K562 (cell line): Measurements from ENCODE around the gene PYGL. TPM values are rescaled to one million over a fixed set of nuclear protein-coding genes. Genes with fewer than 3 reads are reported as not detected.

Experiments used
- ATAC-seq: fragments of 200-7000 bp; cut with Tn5 transposase; 3 replicates; pipeline ENCODE4 v1.9.1; 2020; ENCODE audit warnings: moderate library complexity
- BruUV-seq: library from RNA; stranded (reverse); fragments of 400-500 nt; replicated peaks from 2 replicates; lab custom pipeline; 2021; lab: Mats Ljungman, UMichigan
- CTCF ChIA-PET: fragments of 300-600 bp; formaldehyde crosslinking; extraction: SDS; loops from one replicate; lab custom pipeline; 2021; ENCODE audit warnings: low intra/inter-chr PET ratio; lab: Yijun Ruan, JAX
- POLR2A ChIA-PET: fragments of 300-600, 350-650 bp; sonication (Branson Sonifier 250); formaldehyde crosslinking; extraction: SDS; loops from one replicate; lab custom pipeline; 2021; ENCODE audit warnings: antibody characterized with exemption, inconsistent platforms; lab: Yijun Ruan, JAX
- DNase-seq, 4 experiments: peaks; one replicate each; pipeline versions ENCODE4 v3.0.0 to v3.0.0-alpha.2; 2011 to 2018; ENCODE audit warnings: low spot score in 3 of 4, mixed read lengths in 3 of 4; ENCODE audit errors: extremely low read depth in 1 of 4
- FAIRE-seq: peaks from 2 replicates; lab custom pipeline; 2011; peaks lifted over from hg19 to GRCh38; lab: Jason Lieb, UNC
- H2AFZ ChIP-seq: 2 replicates; pipeline ENCODE4 v1.6.0; 2011; ENCODE audit warnings: low read depth, low read length, control low read depth, inconsistent platforms
- H3K27ac ChIP-seq: fragments of 200-600 bp; 3 replicates; pipeline ENCODE4 v1.8.0; 2011; ENCODE audit warnings: low read depth, mild to moderate bottlenecking, control low read depth, inconsistent platforms, low read length, moderate library complexity, mixed read lengths; ENCODE audit errors: extremely low read depth
- H3K27me3 ChIP-seq, 2 experiments: fragments of 300-600 bp in 1 of 2; 2 replicates in 1 of 2; 3 replicates in 1 of 2; pipeline versions ENCODE4 v1.6.0 to v1.8.0; 2011; ENCODE audit warnings: inconsistent platforms in 2 of 2, low read length in 2 of 2, mild to moderate bottlenecking in 1 of 2, mixed read lengths in 1 of 2, moderate library complexity in 1 of 2; ENCODE audit not compliant: control insufficient read depth in 2 of 2, insufficient read depth in 2 of 2
- H3K36me3 ChIP-seq: fragments of 300-600 bp; 3 replicates; pipeline ENCODE4 v1.8.0; 2011; ENCODE audit warnings: mild to moderate bottlenecking, low read length, inconsistent platforms; ENCODE audit not compliant: control insufficient read depth, insufficient read depth
- H3K4me1 ChIP-seq, 2 experiments: fragments of 200-600 bp in 1 of 2; replicated peaks in 1 of 2; 2 replicates in 1 of 2; 3 replicates in 1 of 2; pipeline versions ENCODE4 v1.5.1 to v1.8.0; 2011; ENCODE audit warnings: inconsistent platforms in 2 of 2, low read length in 2 of 2, mild to moderate bottlenecking in 1 of 2, mixed read lengths in 1 of 2, moderate library complexity in 1 of 2; ENCODE audit not compliant: control insufficient read depth in 2 of 2, insufficient read depth in 2 of 2
- H3K4me2 ChIP-seq: 2 replicates; pipeline ENCODE4 v1.6.1; 2011; ENCODE audit warnings: low read length, control low read depth, inconsistent platforms, mixed read lengths; ENCODE audit not compliant: insufficient read depth
- H3K4me3 ChIP-seq: fragments of 200-600 bp; sonication (generic), shearing (Covaris generic); 2 replicates; pipeline ENCODE4 v1.5.1; 2016; ENCODE audit warnings: control low read depth, inconsistent platforms
- H3K79me2 ChIP-seq: fragments of 200-600 bp; 3 replicates; pipeline ENCODE4 v1.8.0; 2011; ENCODE audit warnings: low read length, inconsistent platforms; ENCODE audit not compliant: control insufficient read depth, insufficient read depth
- H3K9ac ChIP-seq, 2 experiments: 2 replicates each; pipeline versions ENCODE4 v1.6.0 to v1.6.1; 2011; ENCODE audit warnings: low read depth in 2 of 2, low read length in 2 of 2, control low read depth in 1 of 2, inconsistent platforms in 1 of 2, mild to moderate bottlenecking in 1 of 2, mixed read lengths in 1 of 2; ENCODE audit not compliant: insufficient read depth in 1 of 2
- H3K9me1 ChIP-seq: one replicate; pipeline ENCODE4 v1.6.0; 2011; ENCODE audit warnings: inconsistent platforms, mild to moderate bottlenecking, low read length, moderate library complexity; ENCODE audit not compliant: control insufficient read depth, insufficient read depth
- H3K9me3 ChIP-seq: replicated peaks from 2 replicates; pipeline ENCODE4 v1.5.1; 2011; ENCODE audit warnings: low read depth, low read length, inconsistent platforms; ENCODE audit not compliant: control insufficient read depth, insufficient read depth
- H4K20me1 ChIP-seq: replicated peaks from 2 replicates; pipeline ENCODE4 v1.6.1; 2011; ENCODE audit warnings: low read length, inconsistent platforms, mixed read lengths; ENCODE audit not compliant: control insufficient read depth, insufficient read depth
- CAMTA2 ChIP-seq: fragments of 250-450 bp; sonication (Bioruptor Pico); conservative IDR thresholded peaks from 2 replicates; pipeline ENCODE4 v1.5.1; 2022
- GTF2B ChIP-seq: IDR thresholded peaks from 2 replicates; pipeline ENCODE4 v1.6.1; 2011; ENCODE audit not compliant: insufficient read length; ENCODE audit errors: extremely low read depth
- MEIS2 ChIP-seq: fragments of 450-650 bp; IDR thresholded peaks from 2 replicates; pipeline ENCODE4 v1.6.1; 2014; ENCODE audit warnings: mild to moderate bottlenecking; ENCODE audit not compliant: partially characterized antibody
- SPI1 ChIP-seq: IDR thresholded peaks from 2 replicates; pipeline ENCODE4 v1.6.1; 2011; ENCODE audit warnings: low read depth, low read length, control low read depth, borderline replicate concordance
- WGBS: fragments of 100-300 bp; shearing (Covaris generic); methylation state at CpG from one replicate; pipeline ENCODE4 v1.1.6; 2016; ENCODE audit warnings: low coverage, mixed read lengths; ENCODE audit not compliant: insufficient coverage; ENCODE audit errors: missing lambda C conversion rate; 5-methylcytosine and 5-hydroxymethylcytosine counted together
- in situ Hi-C: fragments of 300-500 bp; cut with MboI; formaldehyde crosslinking; loops from 4 replicates; pipeline ENCODE4 v1.15.0; 2018; ENCODE audit warnings: inconsistent platforms, mixed read lengths
- intact Hi-C: fragments of 100-400 bp; cut with micrococcal nuclease; formaldehyde crosslinking; loops from 2 replicates; pipeline ENCODE4 v1.14.2; 2022
- polyA plus RNA-seq, 8 experiments: library from polyadenylated mRNA; depleted of rRNA in 4 of 8; stranded (reverse) in 5 of 8; unstranded in 3 of 8; fragments of >200 nt; fragmentation: Nextera tagmentation in 2 of 8; fragmentation: Illumina TruSeq in 1 of 8; extraction: Ambion mirVana in 2 of 8; extraction: Trizol in 1 of 8; gene quantifications; 2 replicates each; pipeline versions ENCODE4 v1.2.1 to v1.2.3, GENCODE V29; 2011 to 2014; ENCODE audit warnings: inconsistent platforms in 1 of 8, missing spikeins in 1 of 8
- total RNA-seq, 7 experiments: library from RNA; depleted of rRNA in 6 of 7; stranded (reverse); fragments of >200 nt in 6 of 7; fragmentation: Illumina TruSeq in 2 of 7; extraction: Trizol in 2 of 7; gene quantifications; 2 replicates each; pipeline versions ENCODE4 v1.2.1 to v1.2.3, GENCODE V29; 2011 to 2021; ENCODE audit warnings: low replicate concordance in 1 of 7

Gene PYGL
- total and polyA plus RNA-seq, 9 of the 15 experiments (the other 6 are each of a cell fraction or from before 2014, with no cell fraction given), result 3.5 to 17.9 (median 13.1) TPM

GRCh38 chr14:50932592-50933495 is 11.4 kb downstream of the PYGL start:
- H3K27ac ChIP-seq, result peak overlapping the region; percentile 54; the same call in 1 of the 3 replicates
- ChIA-PET CTCF (no interaction called here), POLR2A (interaction anchor here (0.9 to 1.0 kb wide), 2 partner anchors 8 to 11 kb away, joined by 4 read pairs; partner anchors contain the start of gene PYGL)
- peaks cover 6 to 15% of the 10 kb centered on the region in 2 experiments; a peak in 4 of 5 replicates for H3K4me1 ChIP-seq
- intact Hi-C loops, result no loop called here
- no peak overlapping the region for H3K9ac ChIP-seq
- H3K79me2 ChIP-seq, result no peaks in the 10 kb centered on the region
- in situ Hi-C loops, result no loop called here
- H3K9me3 ChIP-seq, result no peaks in the 10 kb centered on the region
- FAIRE-seq (no peak), ATAC-seq (no peak), DNase-seq (no peak)
- TF ChIP-seq MEIS2 (peak; percentile 3), SPI1 (peak; percentile 72; the same call in 1 of the 2 replicates), CAMTA2 (CRISPR knock-in tag) (no peak), GTF2B (no peak)
- no peaks in the 10 kb centered on the region for H3K27me3 ChIP-seq
- peaks cover 3% of the 10 kb centered on the region for H3K9me1 ChIP-seq
- H4K20me1 ChIP-seq, result no peaks in the 10 kb centered on the region; the same call in 1 of the 2 replicates
- H2AFZ ChIP-seq, result peak overlapping the region; percentile 59; the same call in 1 of the 2 replicates
- BruUV-seq, result no TSS peak
- peaks cover 19% of the 10 kb centered on the region; the same call in 2 of the 3 replicates for H3K36me3 ChIP-seq
- no peak overlapping the region for H3K4me2 ChIP-seq
- 81% methylated on average over 4 of the region's 4 CpGs for whole genome bisulfite sequencing
- no peak overlapping the region for H3K4me3 ChIP-seq
